ENCODE data around the gene SCML2. TPM values are rescaled to one million over a fixed set of nuclear protein-coding genes. Genes with fewer than 3 reads are reported as not detected.
"Not testable (repeated sequence)": the region's sequence is repeated elsewhere in the genome, so short reads cannot be mapped to it uniquely, and the experiment has no call there.

Gene SCML2
- total and polyA plus RNA-seq, 2 donors = 3.4 to 4.1 TPM

DNA sequence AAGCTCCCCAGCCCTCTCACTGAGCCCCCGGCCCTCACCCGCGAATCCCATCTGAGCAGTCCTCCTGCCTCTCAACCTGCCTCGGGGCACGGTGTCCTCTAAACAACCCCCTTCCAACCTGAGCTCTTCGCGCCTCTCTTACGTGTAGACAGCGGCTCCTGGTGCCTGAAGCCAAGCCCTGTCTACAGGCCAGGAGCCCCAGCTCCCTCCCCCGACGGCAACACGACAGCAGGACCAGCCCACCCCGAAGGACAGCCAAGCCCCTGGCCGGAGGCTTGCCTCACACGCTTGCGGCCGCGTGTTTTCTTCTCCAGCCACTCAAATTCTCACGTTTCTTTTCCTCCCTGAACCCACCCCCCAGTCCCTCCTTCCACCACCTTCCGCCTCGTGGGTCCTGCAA is 124.8 kb downstream of the SCML2 start:
- not testable (repeated sequence) for H3K36me3 ChIP-seq (ENCODE audit: control insufficient read depth in 2 of 2, insufficient read depth in 2 of 2, low read length in 1 of 2); H3K4me3 ChIP-seq (ENCODE audit: low read length in 2 of 2); H3K27me3 ChIP-seq (ENCODE audit: control insufficient read depth in 2 of 2, insufficient read depth in 1 of 2, low read length in 1 of 2); H3K4me1 ChIP-seq (ENCODE audit: control insufficient read depth in 2 of 2, insufficient read depth in 2 of 2, low read length in 2 of 2); H3K27ac ChIP-seq (ENCODE audit: low read depth in 1 of 2, low read length in 1 of 2); DNase-seq (ENCODE audit: low read depth in 6 of 9, low spot score in 9 of 9); H3K9me3 ChIP-seq (ENCODE audit: control insufficient read depth in 2 of 2, insufficient read depth in 1 of 2, low read length in 1 of 2)
- WGBS = 83% methylated on average over 18 of the region's 21 CpGs

- Histone ChIP-seq H3K27me3 (ENCODE audit: control insufficient read depth in 2 of 2, insufficient read depth in 1 of 2, low read length in 1 of 2) (no peaks in the 10 kb centered on the region), H3K27ac (ENCODE audit: low read depth in 1 of 2, low read length in 1 of 2) (no peak overlapping the region), H3K4me3 (ENCODE audit: low read length in 2 of 2) (no peak overlapping the region), H3K4me1 (ENCODE audit: control insufficient read depth in 2 of 2, insufficient read depth in 2 of 2, low read length in 2 of 2) (no peaks in the 10 kb centered on the region), H3K36me3 (ENCODE audit: control insufficient read depth in 2 of 2, insufficient read depth in 2 of 2, low read length in 1 of 2) (no peaks in the 10 kb centered on the region), H3K9me3 (ENCODE audit: control insufficient read depth in 2 of 2, insufficient read depth in 1 of 2, low read length in 1 of 2) (no peaks in the 10 kb centered on the region)
- no peak for DNase-seq (ENCODE audit: low read depth in 6 of 9, low spot score in 9 of 9)
- WGBS = 93% methylated on average over 14 of the region's 14 CpGs
Observed at GRCh38 chrX:18228069-18228468, 126.4 kb downstream of the SCML2 start.

DNA sequence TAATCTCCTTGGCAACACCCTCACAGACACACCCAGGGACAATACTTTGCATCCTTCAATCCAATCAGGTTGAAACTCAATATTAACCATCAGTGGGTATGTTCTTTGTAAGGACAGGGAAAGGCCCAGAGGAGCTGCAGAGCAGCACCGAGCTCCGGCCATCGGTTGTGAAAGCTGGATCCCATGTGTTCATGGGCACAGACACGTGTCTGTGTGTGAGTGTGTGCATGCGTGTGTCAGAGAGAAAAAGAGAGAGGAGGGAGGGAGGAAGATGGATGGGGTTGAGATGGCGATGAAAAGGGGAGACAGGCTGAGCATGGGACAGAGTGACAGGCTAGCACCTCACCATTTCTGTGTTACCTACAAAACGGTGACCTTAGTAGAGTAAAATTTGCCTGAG is 127.0 kb downstream of the SCML2 start:
- H3K36me3 ChIP-seq (ENCODE audit: control insufficient read depth in 2 of 2, insufficient read depth in 2 of 2, low read length in 1 of 2) = no peaks in the 10 kb centered on the region
- no peak overlapping the region for H3K27ac ChIP-seq (ENCODE audit: low read depth in 1 of 2, low read length in 1 of 2)
- H3K4me1 ChIP-seq (ENCODE audit: control insufficient read depth in 2 of 2, insufficient read depth in 2 of 2, low read length in 2 of 2) = no peaks in the 10 kb centered on the region
- 95% methylated on average over 7 of the region's 7 CpGs for WGBS
- no peaks in the 10 kb centered on the region for H3K9me3 ChIP-seq (ENCODE audit: control insufficient read depth in 2 of 2, insufficient read depth in 1 of 2, low read length in 1 of 2)
- H3K4me3 ChIP-seq (ENCODE audit: low read length in 2 of 2) = no peak overlapping the region
- DNase-seq (ENCODE audit: low read depth in 6 of 9, low spot score in 9 of 9) = no peak
- H3K27me3 ChIP-seq (ENCODE audit: control insufficient read depth in 2 of 2, insufficient read depth in 1 of 2, low read length in 1 of 2) = no peaks in the 10 kb centered on the region

GRCh38 chrX:18220786-18221185 is 133.7 kb downstream of the SCML2 start, which contains the start of gene BEND2:
Gene BEND2, minus strand, starts transcription at chrX:18220886. Its CDS starts 136 bp downstream, at chrX:18220750.
- Histone ChIP-seq H3K9me3 (ENCODE audit: control insufficient read depth in 2 of 2, insufficient read depth in 1 of 2, low read length in 1 of 2) (peaks cover 0 to 6% of the 10 kb centered on the region in 2 donors), H3K4me1 (ENCODE audit: control insufficient read depth in 2 of 2, insufficient read depth in 2 of 2, low read length in 2 of 2) (no peaks in the 10 kb centered on the region), H3K4me3 (ENCODE audit: low read length in 2 of 2) (no peak within 1 kb of the TSS), H3K27me3 (ENCODE audit: control insufficient read depth in 2 of 2, insufficient read depth in 1 of 2, low read length in 1 of 2) (no peaks in the 10 kb centered on the region), H3K36me3 (ENCODE audit: control insufficient read depth in 2 of 2, insufficient read depth in 2 of 2, low read length in 1 of 2) (no peaks in the 10 kb centered on the region), H3K27ac (ENCODE audit: low read depth in 1 of 2, low read length in 1 of 2) (no peak within 1 kb of the TSS)
- 98% methylated on average over 19 of the region's 19 CpGs for WGBS
- no peak for DNase-seq (ENCODE audit: low read depth in 6 of 9, low spot score in 9 of 9)

- Histone ChIP-seq H3K36me3 (ENCODE audit: control insufficient read depth in 2 of 2, insufficient read depth in 2 of 2, low read length in 1 of 2) (no peaks in the 10 kb centered on the region), H3K27ac (ENCODE audit: low read depth in 1 of 2, low read length in 1 of 2) (no peak overlapping the region), H3K4me1 (ENCODE audit: control insufficient read depth in 2 of 2, insufficient read depth in 2 of 2, low read length in 2 of 2) (no peaks in the 10 kb centered on the region), H3K9me3 (ENCODE audit: control insufficient read depth in 2 of 2, insufficient read depth in 1 of 2, low read length in 1 of 2) (no peaks in the 10 kb centered on the region), H3K27me3 (ENCODE audit: control insufficient read depth in 2 of 2, insufficient read depth in 1 of 2, low read length in 1 of 2) (no peaks in the 10 kb centered on the region), H3K4me3 (ENCODE audit: low read length in 2 of 2) (no peak overlapping the region)
- no peak for DNase-seq (ENCODE audit: low read depth in 6 of 9, low spot score in 9 of 9)
- WGBS = 62% methylated on average over 2 of the region's 2 CpGs
Observed at GRCh38 chrX:18210470-18210869, 144.0 kb downstream of the SCML2 start.

- DNase-seq (ENCODE audit: low read depth in 6 of 9, low spot score in 9 of 9) = no peak
- Histone ChIP-seq H3K4me1 (ENCODE audit: control insufficient read depth in 2 of 2, insufficient read depth in 2 of 2, low read length in 2 of 2) (no peaks in the 10 kb centered on the region), H3K27ac (ENCODE audit: low read depth in 1 of 2, low read length in 1 of 2) (no peak overlapping the region), H3K36me3 (ENCODE audit: control insufficient read depth in 2 of 2, insufficient read depth in 2 of 2, low read length in 1 of 2) (no peaks in the 10 kb centered on the region), H3K4me3 (ENCODE audit: low read length in 2 of 2) (no peak overlapping the region), H3K9me3 (ENCODE audit: control insufficient read depth in 2 of 2, insufficient read depth in 1 of 2, low read length in 1 of 2) (no peaks in the 10 kb centered on the region), H3K27me3 (ENCODE audit: control insufficient read depth in 2 of 2, insufficient read depth in 1 of 2, low read length in 1 of 2) (no peaks in the 10 kb centered on the region)
- WGBS = 90% methylated on average over 8 of the region's 8 CpGs
Observed at GRCh38 chrX:18206657-18207056, 147.8 kb downstream of the SCML2 start.

DNA sequence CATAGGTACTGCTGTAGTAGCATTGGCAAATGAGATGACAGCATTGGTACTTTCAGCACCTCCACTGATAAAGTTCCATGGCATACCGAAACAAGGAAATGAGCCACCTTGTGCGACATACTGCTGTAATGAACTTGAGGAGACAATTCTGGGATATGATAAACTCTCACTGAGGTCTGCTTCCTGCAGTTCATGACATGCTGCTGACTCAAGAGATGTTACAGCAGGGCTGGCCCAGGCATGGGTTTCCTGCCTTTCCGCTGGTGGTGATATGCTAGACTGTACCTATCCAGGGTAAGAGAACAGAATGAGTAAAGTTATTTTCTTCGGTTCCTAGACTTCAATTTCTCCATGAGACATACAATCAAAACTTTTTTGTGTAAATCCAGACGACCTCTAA is 150.9 kb downstream of the SCML2 start:
- Histone ChIP-seq H3K9me3 (ENCODE audit: control insufficient read depth in 2 of 2, insufficient read depth in 1 of 2, low read length in 1 of 2) (no peaks in the 10 kb centered on the region), H3K36me3 (ENCODE audit: control insufficient read depth in 2 of 2, insufficient read depth in 2 of 2, low read length in 1 of 2) (no peaks in the 10 kb centered on the region), H3K27ac (ENCODE audit: low read depth in 1 of 2, low read length in 1 of 2) (no peak overlapping the region), H3K4me3 (ENCODE audit: low read length in 2 of 2) (no peak overlapping the region), H3K27me3 (ENCODE audit: control insufficient read depth in 2 of 2, insufficient read depth in 1 of 2, low read length in 1 of 2) (no peaks in the 10 kb centered on the region), H3K4me1 (ENCODE audit: control insufficient read depth in 2 of 2, insufficient read depth in 2 of 2, low read length in 2 of 2) (no peaks in the 10 kb centered on the region)
- 93% methylated on average over 5 of the region's 5 CpGs for WGBS
- DNase-seq (ENCODE audit: low read depth in 6 of 9, low spot score in 9 of 9) = no peak

DNA sequence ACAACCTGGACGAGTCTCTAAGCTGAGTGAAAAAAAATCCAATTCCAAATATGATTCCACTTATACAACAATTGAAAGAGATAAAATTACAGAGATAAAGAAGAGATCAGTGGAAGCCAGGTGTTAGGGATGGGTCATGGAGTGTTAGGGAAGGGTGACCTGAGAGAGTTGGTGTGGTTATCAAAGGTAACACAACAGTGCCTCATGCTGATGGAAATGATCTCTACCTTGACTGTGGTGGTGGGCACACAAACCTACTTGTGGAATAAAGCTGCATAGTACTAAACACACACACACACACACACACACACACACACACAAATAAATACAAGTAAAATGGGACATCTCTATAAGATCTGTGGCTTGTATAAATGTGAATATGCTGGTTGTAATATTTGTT is 159.8 kb downstream of the SCML2 start:
- H3K9me3 ChIP-seq (ENCODE audit: control insufficient read depth in 2 of 2, insufficient read depth in 1 of 2, low read length in 1 of 2) = no peaks in the 10 kb centered on the region
- no peaks in the 10 kb centered on the region for H3K36me3 ChIP-seq (ENCODE audit: control insufficient read depth in 2 of 2, insufficient read depth in 2 of 2, low read length in 1 of 2)
- H3K27ac ChIP-seq (ENCODE audit: low read depth in 1 of 2, low read length in 1 of 2) = no peak overlapping the region
- no peak for DNase-seq (ENCODE audit: low read depth in 6 of 9, low spot score in 9 of 9)
- no peaks in the 10 kb centered on the region for H3K27me3 ChIP-seq (ENCODE audit: control insufficient read depth in 2 of 2, insufficient read depth in 1 of 2, low read length in 1 of 2)
- H3K4me1 ChIP-seq (ENCODE audit: control insufficient read depth in 2 of 2, insufficient read depth in 2 of 2, low read length in 2 of 2) = no peaks in the 10 kb centered on the region
- 93% methylated on average over 1 of the region's 1 CpG for WGBS
- no peak overlapping the region for H3K4me3 ChIP-seq (ENCODE audit: low read length in 2 of 2)
